B cell (primary cell): ENCODE results near the gene ZDHHC12. TPM values are rescaled to one million over a fixed set of nuclear protein-coding genes. Genes with fewer than 3 reads are reported as not detected.

ENCODE experiments used
- ATAC-seq: fragments of 200-7000 bp; cut with Tn5 transposase; one replicate; pipeline ENCODE4 v1.10.0; 2021; ENCODE audit warnings: low read depth, mild to moderate bottlenecking, moderate number of reproducible peaks, moderate library complexity
- CTCF ChIA-PET: fragments of 350-600 bp; sonication (Branson Sonifier 250); formaldehyde crosslinking; loops from one replicate; lab custom pipeline; 2021; ENCODE audit warnings: antibody characterized with exemption, inconsistent platforms; lab: Charles Lee
- POLR2A ChIA-PET: fragments of 350-600 bp; sonication (Branson Sonifier 250); formaldehyde crosslinking; loops from one replicate; lab custom pipeline; 2021; ENCODE audit warnings: antibody characterized with exemption; lab: Charles Lee
- DNase-seq: peaks from one replicate; pipeline ENCODE4 v3.0.0; 2013
- H2AFZ ChIP-seq: 2 replicates; pipeline ENCODE4 v1.6.1; 2012; ENCODE audit warnings: mild to moderate bottlenecking, low read depth, low read length; ENCODE audit not compliant: insufficient read depth, poor library complexity, severe bottlenecking
- H3K27ac ChIP-seq, 2 donors: 1 replicate in 1 of 2; 2 replicates in 1 of 2; pipeline ENCODE4 v1.5.1; 2012 to 2013; ENCODE audit warnings: low read length in 2 of 2, mild to moderate bottlenecking in 2 of 2, moderate library complexity in 1 of 2
- H3K27me3 ChIP-seq, 4 experiments: fragments of 200-600 bp in 1 of 4; sonication (generic) in 1 of 4; replicated peaks in 1 of 4; 1 replicate in 2 of 4; 2 replicates in 2 of 4; pipeline versions ENCODE4 v1.6.1 to v1.7.0; 2013 to 2016; ENCODE audit warnings: low read length in 3 of 4, mild to moderate bottlenecking in 2 of 4, mixed read lengths in 1 of 4, moderate library complexity in 1 of 4; ENCODE audit not compliant: insufficient read depth in 4 of 4, control insufficient read depth in 3 of 4; ENCODE audit errors: control extremely low read depth in 1 of 4
- H3K36me3 ChIP-seq, 2 experiments: replicated peaks in 1 of 2; 1 replicate in 1 of 2; 2 replicates in 1 of 2; pipeline versions ENCODE4 v1.6.1 to v1.7.1; 2013; ENCODE audit warnings: low read length in 1 of 2; ENCODE audit not compliant: insufficient read depth in 2 of 2, control insufficient read depth in 1 of 2; ENCODE audit errors: control extremely low read depth in 1 of 2, extremely low read depth in 1 of 2
- H3K4me1 ChIP-seq, 2 donors: fragments of 200-600 bp in 1 of 2; sonication (generic) in 1 of 2; 1 replicate in 1 of 2; 2 replicates in 1 of 2; pipeline versions ENCODE4 v1.5.1 to v1.6.1; 2013 to 2017; ENCODE audit warnings: low read length in 2 of 2; ENCODE audit not compliant: control insufficient read depth in 2 of 2, insufficient read depth in 2 of 2
- H3K4me2 ChIP-seq: replicated peaks from 2 replicates; pipeline ENCODE3; 2012; ENCODE audit warnings: mild to moderate bottlenecking, low read depth, low read length; ENCODE audit not compliant: poor library complexity, severe bottlenecking
- H3K4me3 ChIP-seq, 5 experiments: fragments of 200-600 bp in 1 of 5; sonication (generic) in 1 of 5; 1 replicate in 3 of 5; 2 replicates in 2 of 5; pipeline versions ENCODE4 v1.5.1 to v1.7.0; 2011 to 2016; ENCODE audit warnings: low read length in 4 of 5, mild to moderate bottlenecking in 4 of 5, low read depth in 2 of 5, control low read depth in 1 of 5, moderate library complexity in 1 of 5; ENCODE audit not compliant: insufficient read depth in 1 of 5; ENCODE audit errors: control extremely low read depth in 1 of 5, extremely low read depth in 1 of 5
- H3K79me2 ChIP-seq: fragments of 200-600 bp; sonication (generic); one replicate; pipeline ENCODE4 v1.6.0; 2016; ENCODE audit warnings: low read length; ENCODE audit not compliant: control insufficient read depth, insufficient read depth
- H3K9ac ChIP-seq: fragments of 200-600 bp; sonication (generic); 2 replicates; pipeline ENCODE4 v1.6.1; 2017; ENCODE audit warnings: mild to moderate bottlenecking, low read length, moderate library complexity
- H3K9me3 ChIP-seq, 3 donors: one replicate each; pipeline versions ENCODE4 v1.6.1 to v1.7.1; 2013; ENCODE audit warnings: low read length in 2 of 3; ENCODE audit not compliant: control insufficient read depth in 2 of 3, insufficient read depth in 1 of 3; ENCODE audit errors: control extremely low read depth in 1 of 3
- H4K20me1 ChIP-seq: 2 replicates; pipeline ENCODE4 v1.6.0; 2012; ENCODE audit warnings: mild to moderate bottlenecking, low read length; ENCODE audit not compliant: insufficient read depth, control insufficient read depth, poor library complexity, severe bottlenecking
- H3K27ac Mint-ChIP-seq: one replicate; pipeline ENCODE4 v1.8.0; 2021; ENCODE audit warnings: mixed read lengths
- H3K27me3 Mint-ChIP-seq: one replicate; pipeline ENCODE4 v1.8.0; 2021; ENCODE audit warnings: mixed read lengths
- H3K4me1 Mint-ChIP-seq: one replicate; pipeline ENCODE4 v1.8.0; 2021; ENCODE audit warnings: mixed read lengths
- H3K4me3 Mint-ChIP-seq: one replicate; pipeline ENCODE4 v1.8.0; 2021; ENCODE audit warnings: mixed read lengths
- H3K9me3 Mint-ChIP-seq: one replicate; pipeline ENCODE4 v1.8.0; 2022; ENCODE audit warnings: mixed read lengths; ENCODE audit not compliant: insufficient read depth
- EZH2 ChIP-seq: IDR thresholded peaks from 2 replicates; pipeline ENCODE4 v1.6.1; 2012; ENCODE audit warnings: borderline replicate concordance, low read depth, mild to moderate bottlenecking, moderate library complexity, low read length; ENCODE audit not compliant: insufficient read depth, poor library complexity, severe bottlenecking
- WGBS: methylation state at CpG from one replicate; pipeline ENCODE4 v1.1.5; 2013; ENCODE audit warnings: missing lambda C conversion rate; ENCODE audit not compliant: insufficient coverage; 5-methylcytosine and 5-hydroxymethylcytosine counted together
- intact Hi-C: fragments of 100-400 bp; cut with micrococcal nuclease; formaldehyde crosslinking; loops from one replicate; pipeline ENCODE4 v1.10.0; 2022
- polyA plus RNA-seq: library from polyadenylated mRNA; depleted of rRNA; stranded (reverse); fragments of >200 nt; gene quantifications from 2 replicates; pipeline ENCODE4 v1.2.3, GENCODE V29; 2012
- total RNA-seq, 2 donors: library from RNA; stranded (reverse); fragments of 120-200 nt in 1 of 2; gene quantifications; 1 replicate in 1 of 2; 2 replicates in 1 of 2; pipeline versions ENCODE4 v1.2.3 to v1.2.4, GENCODE V29; 2013 to 2022
- TF ChIP-seq, protein P1 (sequence below): fragments of 200-600 bp; IDR thresholded peaks from one replicate; pipeline ENCODE4 v1.8.0; 2022; ENCODE audit warnings: antibody characterized with exemption, mild to moderate bottlenecking

The ZDHHC12 gene
- total and polyA plus RNA-seq, 2 donors (not counting 1 experiment from before 2014, with no cell fraction given), result 28.5 to 47.0 TPM

DNA sequence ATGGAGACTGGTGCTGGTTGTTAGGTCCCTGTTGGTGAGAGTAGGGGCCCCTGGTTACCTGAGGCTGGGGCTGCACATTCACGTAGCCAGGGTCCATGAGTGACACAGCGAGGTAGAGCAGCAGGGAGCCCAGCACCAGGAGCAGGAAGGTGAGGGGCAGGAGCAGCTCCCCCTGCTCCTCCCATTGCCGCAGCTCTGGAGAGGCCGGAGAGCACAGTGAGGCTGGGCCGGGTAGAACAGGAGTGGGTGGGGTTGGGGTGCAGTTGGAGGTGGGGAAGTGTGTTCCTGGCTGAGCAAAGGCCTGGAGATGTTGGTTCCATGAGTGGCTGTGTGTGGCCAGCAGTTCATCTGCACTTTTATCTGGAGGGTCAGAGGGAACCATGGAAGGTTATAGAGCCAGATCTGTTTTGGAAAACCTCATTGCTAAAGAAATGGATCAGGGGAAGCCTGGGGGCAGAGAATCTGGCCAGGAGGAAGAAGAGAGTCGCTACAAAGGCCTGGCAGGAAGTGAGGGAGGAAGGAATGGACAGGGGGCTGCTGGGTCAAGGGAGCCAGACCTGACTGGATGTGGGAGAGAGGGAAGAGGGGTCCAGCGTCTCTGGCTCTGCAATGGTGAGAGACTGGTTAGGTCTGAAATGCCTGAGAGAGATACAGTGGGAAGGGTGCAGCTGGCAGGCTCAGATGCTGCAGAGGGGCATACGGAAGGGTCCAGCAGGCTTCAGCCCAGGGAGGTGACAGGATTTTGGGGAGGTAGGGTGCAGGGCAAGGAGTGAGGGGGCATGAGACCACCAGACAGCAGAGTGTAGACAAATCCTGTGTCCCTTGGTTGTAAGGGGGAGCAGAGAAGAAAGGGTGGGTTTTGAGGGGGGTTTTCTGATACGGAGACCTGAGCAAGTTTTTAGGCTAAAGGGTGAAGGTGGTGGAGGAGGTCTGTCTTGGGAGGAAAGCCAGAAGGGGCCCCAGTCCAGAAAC, 1.3 kb downstream of the ZDHHC12 start:
- H3K4me2 ChIP-seq, result peak overlapping the region; percentile 87
- DNase-seq (no peak), ATAC-seq (no peak)
- H3K4me1 ChIP-seq, result peaks cover 18 to 23% of the 10 kb centered on the region in 2 donors
- peaks cover 0 to 13% of the 10 kb centered on the region in 2 experiments for H3K36me3 ChIP-seq
- H3K4me3 Mint-ChIP-seq, result peak overlapping the region; percentile 97
- H3K27ac ChIP-seq, result peak overlapping the region in 1 of 2 donors; percentile 82
- POLR2A ChIA-PET, result no interaction called here
- H3K9ac ChIP-seq, result peak overlapping the region; percentile 93
- no peak overlapping the region for H2AFZ ChIP-seq
- peak overlapping the region in 2 of 5 experiments; percentile 73 to 92 for H3K4me3 ChIP-seq
- H3K4me1 Mint-ChIP-seq, result peaks cover 31% of the 10 kb centered on the region
- no peaks in the 10 kb centered on the region for H4K20me1 ChIP-seq
- peak overlapping the region; percentile 83 for H3K27ac Mint-ChIP-seq
- no peaks in the 10 kb centered on the region for H3K27me3 ChIP-seq
- CTCF ChIA-PET, result no interaction called here
- H3K9me3 Mint-ChIP-seq, result no peaks in the 10 kb centered on the region
- WGBS, result 76% methylated on average over 9 of the region's 9 CpGs
- H3K79me2 ChIP-seq, result peaks cover 8% of the 10 kb centered on the region
- H3K9me3 ChIP-seq, result no peaks in the 10 kb centered on the region
- no peaks in the 10 kb centered on the region for H3K27me3 Mint-ChIP-seq
- intact Hi-C loops, result loop anchor here (5.0 kb wide), 1 partner anchor 1080 kb away; the partner anchor contains the start of gene TOR1B
- TF ChIP-seq, protein P1, sequence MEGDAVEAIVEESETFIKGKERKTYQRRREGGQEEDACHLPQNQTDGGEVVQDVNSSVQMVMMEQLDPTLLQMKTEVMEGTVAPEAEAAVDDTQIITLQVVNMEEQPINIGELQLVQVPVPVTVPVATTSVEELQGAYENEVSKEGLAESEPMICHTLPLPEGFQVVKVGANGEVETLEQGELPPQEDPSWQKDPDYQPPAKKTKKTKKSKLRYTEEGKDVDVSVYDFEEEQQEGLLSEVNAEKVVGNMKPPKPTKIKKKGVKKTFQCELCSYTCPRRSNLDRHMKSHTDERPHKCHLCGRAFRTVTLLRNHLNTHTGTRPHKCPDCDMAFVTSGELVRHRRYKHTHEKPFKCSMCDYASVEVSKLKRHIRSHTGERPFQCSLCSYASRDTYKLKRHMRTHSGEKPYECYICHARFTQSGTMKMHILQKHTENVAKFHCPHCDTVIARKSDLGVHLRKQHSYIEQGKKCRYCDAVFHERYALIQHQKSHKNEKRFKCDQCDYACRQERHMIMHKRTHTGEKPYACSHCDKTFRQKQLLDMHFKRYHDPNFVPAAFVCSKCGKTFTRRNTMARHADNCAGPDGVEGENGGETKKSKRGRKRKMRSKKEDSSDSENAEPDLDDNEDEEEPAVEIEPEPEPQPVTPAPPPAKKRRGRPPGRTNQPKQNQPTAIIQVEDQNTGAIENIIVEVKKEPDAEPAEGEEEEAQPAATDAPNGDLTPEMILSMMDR, result no peak
- no peak for TF ChIP-seq EZH2
